ENCODE results near the gene MICAL3.
A peak's percentile ranks its signal among the peaks of the same experiment; 100 is the strongest.

The MICAL3 gene

DNA sequence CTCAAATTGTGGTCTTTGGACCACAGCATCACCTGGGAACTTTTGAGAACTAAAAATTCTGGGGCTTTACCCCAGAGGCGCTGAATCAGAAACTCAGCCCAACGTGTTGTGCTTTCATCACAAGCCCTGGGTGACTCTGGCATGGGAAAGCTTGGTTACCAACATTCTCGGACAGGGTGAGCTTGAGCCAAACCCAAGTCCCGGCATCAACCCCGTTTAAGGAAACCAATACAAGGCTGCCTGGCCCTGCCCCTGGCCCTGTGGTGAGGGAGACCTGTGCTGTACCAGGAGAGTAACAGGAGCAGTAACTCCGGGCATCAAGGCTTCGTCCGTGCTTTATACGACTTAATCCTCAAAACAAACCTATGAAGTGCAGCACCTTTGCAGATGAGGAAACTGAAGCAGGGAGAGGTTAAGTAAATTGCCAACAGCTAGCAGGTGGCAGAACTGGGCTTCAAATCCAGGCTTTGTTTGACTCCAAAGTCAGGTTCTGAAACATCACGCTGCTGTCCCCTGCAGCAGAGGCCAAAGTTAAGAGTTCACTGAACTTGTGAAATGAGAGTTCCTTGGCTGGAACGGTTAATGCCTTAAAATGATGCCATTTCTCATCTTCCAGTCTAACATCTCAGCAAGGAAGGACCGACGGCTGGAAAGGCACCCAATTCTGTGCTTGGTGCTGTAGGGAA, 186.0 kb downstream of the MICAL3 start:
- DNase-seq (ENCODE audit: low spot score), result no peak

DNA sequence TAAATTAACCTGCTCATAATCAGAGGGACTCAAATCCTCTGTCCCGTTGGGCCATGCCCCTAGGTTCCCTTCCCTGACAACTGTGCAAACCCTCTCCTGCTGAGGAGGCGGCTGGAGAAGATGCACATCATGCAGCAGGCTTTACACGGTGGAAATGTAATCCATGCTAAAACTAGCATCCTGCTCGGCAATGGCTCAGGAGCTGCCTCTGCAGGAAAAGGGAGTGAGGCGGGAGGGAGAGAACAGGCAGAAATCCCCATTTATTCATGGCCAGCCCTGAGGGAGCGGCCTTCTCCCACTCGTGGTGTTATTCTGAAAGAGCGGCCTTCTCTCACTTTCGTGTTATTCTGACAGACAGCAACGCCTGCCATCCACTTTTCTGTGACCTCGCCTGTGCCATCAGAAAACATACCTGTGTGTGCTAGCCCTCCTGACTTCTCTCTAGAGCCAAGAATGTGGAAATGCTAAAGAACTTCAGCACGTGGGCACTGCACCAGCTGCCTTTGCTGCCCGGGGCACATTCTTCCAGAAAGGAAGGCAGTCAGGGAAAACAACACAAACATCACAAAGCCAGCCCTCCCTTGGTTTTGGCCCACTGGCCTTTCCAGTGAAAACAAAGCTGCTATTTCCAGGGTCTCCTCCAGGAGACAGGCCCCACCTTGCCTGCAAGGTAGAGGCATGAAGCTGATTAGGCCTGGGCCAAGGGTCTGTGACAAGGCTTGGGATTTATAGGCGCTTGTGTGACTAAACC, 187.2 kb downstream of the MICAL3 start:
- DNase-seq (ENCODE audit: low spot score), result no peak

DNA sequence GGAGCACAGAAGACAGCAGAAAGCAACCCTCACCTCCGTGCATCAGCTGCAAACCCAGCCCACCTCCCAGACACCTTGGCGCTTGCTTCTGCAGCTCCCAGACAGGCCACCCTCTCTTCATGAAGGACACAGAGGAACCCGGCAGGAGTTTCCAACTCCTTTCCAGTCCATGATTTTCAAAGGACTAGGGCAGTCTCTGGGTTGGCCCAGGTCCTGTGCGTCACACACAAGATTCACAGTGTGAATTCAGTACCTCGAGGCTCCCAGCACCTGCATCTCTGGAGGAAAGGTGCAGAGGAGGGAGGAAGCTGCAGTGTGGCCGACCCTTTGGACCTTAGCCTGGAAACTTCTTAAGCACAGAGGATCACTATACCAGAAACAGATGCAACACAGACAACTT, 189.1 kb downstream of the MICAL3 start:
- no peak for DNase-seq (ENCODE audit: low spot score)

DNA sequence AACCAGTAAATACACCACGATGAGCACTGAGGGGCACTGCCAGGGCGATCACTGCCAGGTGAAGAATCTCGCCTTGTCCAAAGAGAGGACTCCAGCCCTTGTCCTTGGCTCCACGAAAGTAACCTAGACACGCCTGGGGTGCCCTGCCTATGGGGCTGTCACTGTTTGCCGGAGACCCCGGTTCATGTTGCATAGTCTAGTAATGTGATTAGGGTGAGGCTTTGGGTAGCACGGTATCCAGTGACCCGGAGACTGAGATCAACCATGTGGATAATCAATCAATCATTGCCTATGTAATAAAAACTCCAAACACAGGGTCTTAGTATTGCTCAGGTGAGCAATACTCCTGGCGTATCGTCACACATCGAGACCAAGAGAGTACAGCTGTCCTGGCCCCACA, 190.9 kb downstream of the MICAL3 start:
- DNase-seq (ENCODE audit: low spot score), result no peak

DNA sequence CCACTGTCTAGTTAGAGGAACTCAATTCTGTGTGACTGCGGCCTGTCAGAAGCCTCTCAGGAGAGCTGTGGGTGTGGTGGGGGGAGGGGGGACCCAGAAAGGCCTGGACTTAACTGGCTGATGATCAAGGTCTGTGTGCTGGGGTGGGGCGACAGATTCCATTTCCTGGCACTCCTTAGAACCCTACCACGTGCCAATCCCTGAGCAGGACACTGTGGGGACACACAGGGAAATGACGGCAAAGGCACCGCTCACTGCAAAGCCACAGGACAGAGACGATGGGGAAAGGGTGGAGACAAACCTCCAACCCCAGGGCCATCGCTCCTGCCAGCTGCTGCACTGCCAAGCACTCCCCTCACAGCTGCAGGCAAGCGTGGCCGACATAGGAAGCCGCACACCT, 191.7 kb downstream of the MICAL3 start:
- no peak for DNase-seq (ENCODE audit: low spot score)

DNA sequence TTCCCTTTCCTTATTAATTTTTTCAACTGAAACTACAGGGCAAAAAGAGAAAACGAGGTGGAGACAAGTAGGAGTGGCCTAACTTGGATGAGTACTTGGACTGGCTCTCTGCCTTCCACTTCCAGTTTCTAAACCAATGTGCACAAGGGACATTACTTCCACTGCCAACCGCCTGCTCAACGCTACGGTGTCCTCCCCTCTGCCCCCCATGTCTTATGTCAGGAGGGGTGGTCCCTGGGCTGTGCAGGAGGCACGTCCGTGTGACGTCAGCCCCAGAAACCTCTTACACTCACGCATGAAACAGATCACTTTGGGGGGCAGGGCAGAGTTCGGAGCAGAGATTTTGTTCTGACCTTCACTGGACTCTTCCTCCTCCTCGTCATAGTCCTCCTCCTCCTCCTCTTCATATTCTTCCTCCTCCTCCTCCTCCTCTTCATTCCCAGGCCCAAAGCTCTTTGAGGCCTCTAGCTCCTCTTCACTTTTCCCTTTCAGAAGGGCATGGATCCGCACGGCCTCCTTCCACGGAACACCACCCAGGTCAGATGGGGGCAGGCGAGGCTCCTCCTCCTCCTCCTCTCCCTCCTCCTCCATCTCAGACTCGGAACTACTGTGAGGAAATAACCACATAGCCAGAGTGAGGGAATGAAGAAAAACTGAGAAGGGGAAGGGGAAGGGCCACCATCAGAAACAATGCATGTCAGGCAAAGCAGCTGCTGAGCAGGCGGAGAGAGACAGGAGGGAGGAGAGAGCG, 192.7 kb downstream of the MICAL3 start:
- no peak for DNase-seq (ENCODE audit: low spot score)

DNA sequence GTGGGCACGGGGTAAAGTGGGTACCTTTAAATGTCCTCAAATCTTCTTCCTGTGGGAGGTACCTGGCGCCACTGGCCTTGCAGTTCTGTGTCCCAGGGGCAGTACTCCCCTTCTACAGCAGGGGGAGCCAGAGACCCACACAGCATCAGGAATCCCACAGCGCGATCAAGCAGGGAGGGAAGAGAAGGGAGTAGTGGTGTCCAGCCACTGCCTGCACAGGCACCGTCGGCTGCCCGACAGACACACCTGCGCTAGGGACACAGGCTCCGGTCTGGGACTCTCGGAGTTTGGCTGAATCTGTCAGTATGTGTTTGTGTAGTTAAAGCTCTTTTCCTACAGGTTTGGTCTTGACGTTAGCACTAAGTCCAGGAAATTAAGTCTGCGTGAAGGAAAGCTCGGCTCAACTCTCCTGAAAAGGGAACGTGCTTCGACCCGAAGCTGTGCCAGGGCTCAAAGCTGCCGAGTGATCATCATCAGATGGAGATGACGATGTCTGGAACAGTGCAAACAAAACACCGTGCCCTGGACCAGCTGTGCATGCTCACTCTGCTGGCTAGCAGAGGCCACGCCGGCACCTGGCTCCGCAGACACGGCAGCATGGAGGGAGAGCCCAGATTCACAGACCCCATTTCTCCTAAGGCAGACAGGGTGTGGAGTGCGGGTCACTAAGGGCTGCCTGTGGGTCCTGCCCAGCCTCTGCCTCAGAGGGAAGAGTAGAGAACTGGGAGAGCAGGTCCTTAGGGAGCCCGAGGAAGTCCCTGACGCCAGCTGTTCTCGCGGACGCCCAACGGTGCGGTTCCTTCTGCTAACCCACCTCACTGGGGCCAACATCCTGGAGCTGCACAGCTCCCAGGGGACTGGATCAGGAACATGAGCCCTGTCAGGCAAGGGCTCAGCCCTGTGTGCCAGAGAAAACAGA, 194.1 kb downstream of the MICAL3 start:
- peak; percentile 80 for DNase-seq (ENCODE audit: low spot score)

DNA sequence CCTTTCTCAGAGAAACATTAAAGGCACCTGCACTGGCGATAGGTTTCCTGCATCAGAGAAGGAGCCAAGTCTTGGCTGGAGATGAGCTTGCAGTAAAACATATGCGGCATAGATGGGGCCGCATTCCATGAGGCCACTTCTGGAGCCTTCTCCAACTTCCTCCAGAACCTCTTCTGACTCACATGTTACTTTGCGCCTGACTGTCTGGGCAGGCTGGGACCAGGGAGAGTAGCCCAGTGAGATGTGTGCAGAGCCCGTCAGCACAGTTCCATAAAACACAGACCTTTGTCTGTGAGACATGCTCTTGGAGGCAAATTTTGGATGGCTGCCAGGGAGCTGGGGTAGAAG, 194.7 kb downstream of the MICAL3 start:
- DNase-seq (ENCODE audit: low spot score), result no peak

DNA sequence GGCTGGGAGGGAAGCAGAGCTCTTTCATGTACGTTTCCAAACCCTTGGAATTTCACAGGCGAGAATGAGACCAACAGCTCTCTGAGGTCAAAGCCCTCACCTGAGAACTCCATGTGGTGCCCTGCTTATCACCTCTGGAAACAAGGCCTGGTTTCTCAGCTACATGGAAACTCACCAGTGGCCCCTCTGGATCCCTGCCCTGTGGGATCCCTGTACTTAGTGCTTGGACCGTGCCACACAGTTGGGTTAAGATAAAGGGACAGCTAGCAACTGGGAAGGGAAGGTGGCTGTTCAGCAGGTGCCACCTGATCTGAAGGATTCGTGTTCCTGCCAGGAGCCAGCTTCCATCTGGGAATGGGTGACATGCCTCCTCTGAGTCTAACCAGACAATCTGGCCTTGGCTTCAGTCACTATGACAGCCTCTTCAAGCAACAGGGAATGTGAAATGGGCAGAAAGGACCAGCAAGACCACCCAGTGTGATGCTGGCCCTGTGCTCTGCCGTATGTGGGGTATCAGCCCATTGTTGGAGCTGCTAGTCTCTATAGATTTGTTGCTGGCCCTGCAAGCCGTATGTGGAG, 195.8 kb downstream of the MICAL3 start:
- no peak for DNase-seq (ENCODE audit: low spot score)

DNA sequence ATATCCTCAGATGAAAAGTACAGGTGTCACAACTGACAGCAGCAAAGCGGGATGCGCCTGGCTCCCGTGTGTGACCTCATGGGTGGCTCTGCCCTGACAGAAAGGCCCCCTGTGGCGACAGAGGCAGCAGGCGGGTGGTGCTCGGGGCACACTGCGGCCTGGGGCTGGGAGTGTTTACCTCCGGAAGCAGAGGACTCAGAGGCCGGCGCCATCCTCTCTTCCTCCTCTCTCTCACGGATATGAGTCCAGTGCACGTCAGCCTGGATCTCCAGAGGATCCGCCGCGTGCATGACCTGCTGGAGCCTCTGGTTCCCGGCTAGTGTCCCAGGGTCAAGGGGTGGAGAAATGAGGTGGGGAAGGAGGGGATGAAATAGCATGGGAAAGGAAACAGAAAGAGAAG, 196.9 kb downstream of the MICAL3 start:
- DNase-seq (ENCODE audit: low spot score), result no peak

DNA sequence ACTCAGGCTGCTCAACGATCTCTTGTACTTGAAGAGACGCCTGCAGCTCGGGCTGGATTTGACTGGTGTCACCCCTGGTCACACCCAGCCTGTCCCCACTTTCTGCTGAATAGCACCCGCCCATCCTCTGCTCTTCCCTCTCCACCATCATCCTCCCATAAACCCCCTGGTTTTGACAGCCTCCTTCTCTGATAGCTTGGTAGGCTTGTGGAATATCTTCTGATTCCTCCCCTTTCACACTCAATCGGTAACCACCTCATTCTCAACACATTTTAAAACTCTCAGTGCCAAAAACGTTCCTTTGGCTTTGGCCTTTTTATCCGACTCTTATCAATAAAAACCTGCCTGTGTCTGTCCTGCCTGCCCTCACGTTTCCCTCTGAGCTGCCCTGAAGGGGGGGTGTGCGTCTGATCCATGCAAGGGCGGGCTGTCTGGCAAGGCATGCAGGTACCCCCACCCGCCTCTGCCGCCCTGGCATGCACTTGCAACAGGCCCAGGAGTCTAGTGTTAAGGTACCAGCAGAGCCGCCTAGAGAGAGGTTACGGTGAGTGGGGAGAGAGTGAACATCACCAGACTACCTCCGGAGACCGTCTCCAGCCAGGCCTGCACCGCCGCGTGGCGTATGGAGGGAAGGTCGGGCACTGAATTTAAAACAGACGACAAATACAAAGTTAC, 198.3 kb downstream of the MICAL3 start:
- no peak for DNase-seq (ENCODE audit: low spot score)

DNA sequence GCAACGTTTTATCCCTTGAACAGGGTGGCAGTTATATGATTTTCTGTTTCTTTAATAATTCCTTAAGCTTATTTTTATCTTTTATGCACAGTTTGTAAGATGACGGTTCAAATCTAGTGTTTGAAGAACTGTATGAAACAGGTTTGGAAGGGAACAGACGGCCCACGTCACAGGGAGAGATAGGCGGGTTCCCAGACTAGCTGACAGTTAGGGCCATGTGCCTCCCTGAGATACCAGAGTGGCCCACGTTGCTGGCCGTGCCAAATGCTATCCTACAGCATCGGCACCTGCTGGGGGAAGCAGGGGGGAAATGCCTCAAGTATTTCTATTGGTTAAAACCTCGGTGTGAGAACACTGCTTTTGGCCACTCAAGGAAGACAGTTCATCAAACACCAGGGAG, 199.9 kb downstream of the MICAL3 start:
- no peak for DNase-seq (ENCODE audit: low spot score)

DNA sequence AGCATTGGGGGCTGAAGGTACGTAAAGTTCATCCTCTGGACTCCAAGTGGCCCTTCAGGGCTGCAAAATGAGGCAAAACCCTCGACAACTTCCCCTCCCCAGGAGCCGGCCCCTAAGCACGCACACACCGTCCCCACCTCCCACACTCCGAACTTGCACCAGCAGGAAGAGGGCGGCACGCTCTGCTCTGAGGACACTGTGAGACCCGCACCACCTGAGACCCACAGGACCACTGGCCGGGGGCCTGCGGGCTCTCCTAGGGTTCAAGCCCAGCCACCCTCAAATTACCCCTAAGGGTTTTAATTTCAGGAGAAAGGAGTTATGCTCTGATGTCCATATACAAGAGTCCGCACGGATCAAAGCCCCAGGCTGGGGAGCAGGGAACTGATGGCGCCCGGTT, 200.4 kb downstream of the MICAL3 start:
- DNase-seq (ENCODE audit: low spot score), result no peak

DNA sequence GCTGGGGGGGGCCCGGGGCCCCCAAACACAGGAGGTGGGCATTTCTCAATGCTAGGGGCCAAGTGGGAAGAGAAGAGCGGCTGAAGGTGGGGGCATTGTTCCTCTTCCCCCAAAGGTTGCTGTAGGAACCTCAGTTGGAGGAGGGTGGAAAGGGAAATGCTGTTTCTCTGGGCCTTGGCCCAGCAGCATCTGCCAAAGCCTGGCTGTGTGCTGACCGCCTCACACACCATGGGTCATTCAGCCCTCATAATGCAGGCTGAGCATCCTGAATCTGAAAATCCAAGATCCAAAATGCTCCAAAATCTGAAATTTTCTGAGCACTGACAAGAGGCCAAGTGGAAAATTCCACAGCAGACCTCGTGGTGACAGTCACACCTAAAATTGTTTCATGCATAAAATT, 201.1 kb downstream of the MICAL3 start:
- DNase-seq (ENCODE audit: low spot score), result no peak

DNA sequence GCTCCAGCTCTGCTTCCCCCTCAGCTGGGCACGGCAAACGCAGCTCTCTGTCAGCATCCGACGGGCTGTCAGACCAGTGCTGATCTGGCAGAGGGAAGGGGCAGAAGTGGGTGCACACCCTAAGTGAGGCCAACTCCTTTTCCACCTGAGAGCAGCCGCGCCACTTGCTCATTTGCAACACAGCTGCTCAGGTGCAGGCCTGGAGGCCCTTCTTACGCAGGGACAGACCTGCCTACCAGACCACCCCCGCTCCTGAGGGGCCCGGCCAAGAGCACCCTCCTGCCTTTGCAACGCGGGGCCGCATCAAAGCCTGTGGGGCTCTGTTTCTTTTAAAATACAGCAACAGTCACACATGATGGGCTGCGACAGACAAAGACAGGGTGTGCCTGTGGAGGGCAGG, 202.3 kb downstream of the MICAL3 start:
- DNase-seq (ENCODE audit: low spot score), result no peak

DNA sequence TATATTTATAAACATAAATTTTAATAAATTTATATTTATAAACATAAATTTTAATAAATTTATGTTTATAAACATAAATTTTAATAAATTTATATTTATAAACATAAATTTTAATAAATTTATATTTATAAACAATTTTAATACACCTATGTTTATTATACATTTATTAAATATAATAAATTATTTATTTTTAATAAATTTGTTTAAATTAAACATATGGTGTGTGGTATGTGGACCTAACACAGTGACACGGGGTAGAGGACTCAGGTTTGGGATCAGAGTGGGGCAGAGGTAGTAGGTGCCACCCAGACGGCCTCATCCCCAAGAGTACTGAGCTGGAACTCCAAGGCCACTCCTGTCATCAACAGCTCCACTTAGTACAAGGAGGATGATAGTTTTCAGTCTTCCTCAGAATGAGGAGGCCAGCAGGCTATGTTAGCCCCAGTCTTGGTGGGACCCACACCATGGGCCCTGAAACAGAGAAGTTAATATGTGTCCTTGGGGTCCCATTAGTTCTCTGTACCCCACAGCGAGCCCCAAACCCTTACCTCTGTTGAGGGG, 203.4 kb downstream of the MICAL3 start:
- DNase-seq (ENCODE audit: low spot score), result no peak

DNA sequence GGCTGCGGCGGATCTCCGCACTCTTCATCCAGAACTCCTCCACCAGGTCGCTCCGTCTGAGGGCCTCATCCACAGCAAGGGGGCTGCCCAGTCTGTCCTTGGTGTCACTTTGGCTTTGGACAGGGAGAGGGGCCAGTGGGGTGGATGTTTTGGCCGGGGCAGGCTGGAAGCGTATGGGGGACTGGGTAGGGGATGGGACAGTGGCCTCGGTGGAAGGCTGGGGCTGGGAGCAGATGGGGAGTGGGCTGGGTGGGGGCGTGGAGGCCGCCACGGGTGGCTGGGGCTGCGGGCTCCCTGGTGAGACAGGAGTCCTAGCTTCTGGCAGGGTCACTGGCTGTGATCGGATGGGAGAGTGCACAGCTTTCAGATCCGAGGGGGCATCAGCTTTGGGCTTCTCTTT, 205.7 kb downstream of the MICAL3 start:
- no peak for DNase-seq (ENCODE audit: low spot score)

DNA sequence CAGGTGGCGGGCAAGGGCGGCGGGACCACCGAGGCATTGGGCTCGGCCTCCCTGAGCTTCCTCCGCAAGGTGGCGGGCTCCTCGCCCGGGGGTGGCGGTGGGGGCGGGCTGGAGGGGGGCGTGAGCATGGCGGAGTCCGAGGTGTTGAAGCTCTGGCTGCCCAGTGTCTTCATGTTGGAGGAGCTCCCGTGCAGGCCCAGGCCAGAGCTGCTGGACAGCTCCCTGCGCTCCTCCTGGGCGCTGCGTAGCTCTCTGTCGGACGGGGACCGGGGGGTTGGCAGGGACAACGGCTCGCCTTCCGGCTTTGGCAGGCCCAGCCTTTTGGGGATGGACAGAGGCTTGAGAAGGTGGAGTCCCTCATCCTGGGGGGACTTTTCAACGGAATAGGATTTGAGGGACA, 206.2 kb downstream of the MICAL3 start:
- DNase-seq (ENCODE audit: low spot score), result no peak

DNA sequence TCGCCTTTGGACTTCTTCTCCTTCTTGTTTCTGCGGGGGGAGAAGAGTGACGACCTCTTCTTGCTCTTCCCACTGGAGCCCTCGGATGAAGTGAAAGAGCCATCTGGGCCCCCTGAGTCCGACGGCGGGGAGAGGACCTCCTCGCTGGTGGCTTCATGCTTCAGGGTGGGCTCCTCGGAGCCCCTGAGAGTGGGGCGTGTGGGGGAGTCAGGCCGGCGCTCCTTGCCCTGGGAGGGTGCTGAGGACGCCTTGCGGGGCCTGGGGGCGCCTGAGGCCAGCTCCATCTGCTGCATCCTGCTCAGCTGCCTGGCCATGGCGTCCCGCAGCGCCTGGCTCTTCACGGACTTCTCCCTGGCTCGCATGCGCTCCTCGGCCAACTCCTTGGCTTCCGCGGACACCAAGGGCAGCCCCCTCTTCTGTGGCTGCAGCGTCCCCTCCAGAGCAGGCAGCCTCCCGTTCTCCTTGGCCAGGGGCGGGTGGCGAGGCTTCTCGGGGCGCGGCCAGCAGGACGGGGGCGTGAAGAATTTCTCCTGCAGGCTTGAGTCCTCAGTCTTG, 206.8 kb downstream of the MICAL3 start:
- no peak for DNase-seq (ENCODE audit: low spot score)

DNA sequence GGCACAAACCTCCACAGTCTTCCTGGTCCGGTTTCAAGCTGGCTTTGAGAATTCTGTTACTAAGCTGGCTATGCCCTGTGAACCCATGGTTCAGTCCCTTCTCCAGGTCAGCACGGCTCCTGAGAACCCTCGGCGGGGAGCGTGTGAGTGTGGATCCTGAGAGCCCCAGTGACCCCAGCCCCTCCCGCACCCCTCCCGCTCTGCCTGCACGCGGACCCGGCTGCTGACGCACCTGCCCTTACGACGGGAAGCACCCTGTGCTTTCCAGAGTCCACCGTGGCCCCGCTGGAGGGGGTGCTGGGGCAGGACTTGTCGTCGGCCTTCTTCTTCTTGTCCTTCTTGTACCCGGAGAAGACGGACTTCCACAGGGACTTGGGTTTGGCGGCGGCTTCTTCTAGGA, 207.3 kb downstream of the MICAL3 start:
- no peak for DNase-seq (ENCODE audit: low spot score)

DNA sequence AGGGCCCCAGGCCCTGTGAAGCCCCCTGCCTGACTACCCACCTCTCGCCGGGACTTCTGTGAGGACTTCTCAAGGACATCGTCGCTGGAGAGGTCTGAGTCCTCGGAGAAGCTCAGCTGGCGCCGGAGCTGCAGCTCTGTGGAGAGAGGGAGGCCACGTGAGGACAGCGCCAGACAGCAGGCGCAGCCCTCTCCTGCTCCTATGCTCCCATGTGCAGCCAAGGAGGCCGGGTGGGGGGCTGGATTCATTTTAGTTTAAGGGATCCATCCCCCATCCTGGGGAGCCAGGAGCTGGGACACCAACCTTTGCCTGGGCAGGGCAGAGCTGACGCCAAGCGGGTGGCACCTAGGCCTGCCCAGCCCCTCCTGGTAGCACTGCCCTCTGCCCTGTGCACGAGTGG, 207.7 kb downstream of the MICAL3 start:
- DNase-seq (ENCODE audit: low spot score), result no peak

Measured in putamen (tissue), 1 donor.